Mesendoderm (in vitro differentiated cells): ENCODE data around the gene TOB1.

ENCODE experiments used
- DNase-seq: peaks from one replicate; pipeline ENCODE4 v3.0.0; 2013
- H2AK5ac ChIP-seq: 2 replicates; pipeline ENCODE4 v1.6.1; 2013; ENCODE audit warnings: low read length, inconsistent platforms
- H2BK120ac ChIP-seq: 2 replicates; pipeline ENCODE4 v1.6.1; 2013; ENCODE audit warnings: low read depth, mild to moderate bottlenecking, low read length, moderate library complexity, mixed read lengths
- H2BK15ac ChIP-seq: replicated peaks from 2 replicates; pipeline ENCODE4 v1.6.1; 2013; ENCODE audit warnings: low read depth, mild to moderate bottlenecking, moderate library complexity
- H2BK5ac ChIP-seq: 2 replicates; pipeline ENCODE4 v1.6.1; 2013; ENCODE audit warnings: low read length, inconsistent platforms
- H3K18ac ChIP-seq: 2 replicates; pipeline ENCODE4 v1.6.1; 2013; ENCODE audit warnings: mild to moderate bottlenecking, low read length, mixed read lengths
- H3K23ac ChIP-seq: one replicate; pipeline ENCODE4 v1.6.1; 2013; ENCODE audit warnings: low read length
- H3K27ac ChIP-seq: 2 replicates; pipeline ENCODE4 v1.5.1; 2013; ENCODE audit warnings: low read depth, mild to moderate bottlenecking, inconsistent platforms, low read length, moderate library complexity
- H3K27me3 ChIP-seq: 2 replicates; pipeline ENCODE4 v1.6.1; 2013; ENCODE audit warnings: low read length, control low read depth, mild to moderate bottlenecking, inconsistent platforms; ENCODE audit not compliant: insufficient read depth, poor library complexity
- H3K36me3 ChIP-seq: 2 replicates; pipeline ENCODE4 v1.6.1; 2013; ENCODE audit warnings: low read length, inconsistent platforms; ENCODE audit not compliant: control insufficient read depth, insufficient read depth
- H3K4ac ChIP-seq: one replicate; pipeline ENCODE4 v1.6.1; 2013; ENCODE audit warnings: low read depth, mild to moderate bottlenecking, low read length, moderate library complexity
- H3K4me1 ChIP-seq: 2 replicates; pipeline ENCODE4 v1.6.1; 2013; ENCODE audit warnings: low read depth, low read length, inconsistent platforms; ENCODE audit not compliant: control insufficient read depth
- H3K4me2 ChIP-seq: 2 replicates; pipeline ENCODE4 v1.6.1; 2013; ENCODE audit warnings: low read length
- H3K4me3 ChIP-seq: 2 replicates; pipeline ENCODE4 v1.5.1; 2013; ENCODE audit warnings: mild to moderate bottlenecking, low read length
- H3K56ac ChIP-seq: one replicate; pipeline ENCODE4 v1.6.1; 2013; ENCODE audit warnings: low read length
- H3K79me1 ChIP-seq: 2 replicates; pipeline ENCODE4 v1.6.1; 2013; ENCODE audit warnings: low read length, inconsistent platforms
- H3K79me2 ChIP-seq: 2 replicates; pipeline ENCODE4 v1.6.1; 2013; ENCODE audit warnings: mild to moderate bottlenecking, low read length; ENCODE audit not compliant: control insufficient read depth, insufficient read depth
- H3K9ac ChIP-seq: 2 replicates; pipeline ENCODE4 v1.6.1; 2013; ENCODE audit warnings: low read length, inconsistent platforms
- H4K5ac ChIP-seq: one replicate; pipeline ENCODE4 v1.6.1; 2013; ENCODE audit warnings: low read length
- H4K8ac ChIP-seq: one replicate; pipeline ENCODE4 v1.6.1; 2013; ENCODE audit warnings: low read depth, mild to moderate bottlenecking, control low read depth, low read length, moderate library complexity
- WGBS: extraction: QIAGEN DNeasy Blood & Tissue Kit; methylation state at CpG from one replicate; pipeline ENCODE4 v1.1.7; 2013; ENCODE audit warnings: low lambda C conversion rate, missing lambda C conversion rate; ENCODE audit not compliant: insufficient coverage; ENCODE audit errors: extremely low coverage; 5-methylcytosine and 5-hydroxymethylcytosine counted together

The TOB1 gene

GRCh38 chr17:50853015-50853615 lies 13.0 kb downstream of the TOB1 start:
- Histone ChIP-seq H2BK120ac (no peak overlapping the region), H4K5ac (no peak overlapping the region), H3K27ac (no peak overlapping the region), H3K56ac (no peak overlapping the region), H4K8ac (no peak overlapping the region), H3K4me3 (no peak overlapping the region), H3K79me1 (no peaks in the 10 kb centered on the region), H3K9ac (no peak overlapping the region), H3K4ac (no peak overlapping the region), H3K27me3 (no peaks in the 10 kb centered on the region), H2BK5ac (no peak overlapping the region), H3K23ac (no peak overlapping the region), H3K4me2 (no peak overlapping the region), H3K36me3 (no peaks in the 10 kb centered on the region), H3K79me2 (no peaks in the 10 kb centered on the region), H3K4me1 (no peaks in the 10 kb centered on the region), H3K18ac (no peak overlapping the region), H2BK15ac (no peak overlapping the region), H2AK5ac (no peak overlapping the region)
- no CpG with 5 or more reads among the region's 6 CpGs for WGBS
- DNase-seq, result no peak

- no peak overlapping the region for H3K4me2 ChIP-seq
- WGBS, result no CpG with 5 or more reads among the region's 7 CpGs
- H4K5ac ChIP-seq, result no peak overlapping the region
- no peak overlapping the region for H3K4me3 ChIP-seq
- H3K18ac ChIP-seq, result no peak overlapping the region
- H3K27me3 ChIP-seq, result no peaks in the 10 kb centered on the region
- H3K9ac ChIP-seq, result no peak overlapping the region
- H3K79me2 ChIP-seq, result no peaks in the 10 kb centered on the region
- H3K56ac ChIP-seq, result no peak overlapping the region
- no peak overlapping the region for H3K4ac ChIP-seq
- no peak overlapping the region for H4K8ac ChIP-seq
- H3K23ac ChIP-seq, result no peak overlapping the region
- no peaks in the 10 kb centered on the region for H3K4me1 ChIP-seq
- no peak overlapping the region for H2BK5ac ChIP-seq
- no peak overlapping the region for H2BK15ac ChIP-seq
- H3K36me3 ChIP-seq, result no peaks in the 10 kb centered on the region
- DNase-seq, result no peak
- H2AK5ac ChIP-seq, result no peak overlapping the region
- H2BK120ac ChIP-seq, result no peak overlapping the region
- H3K27ac ChIP-seq, result no peak overlapping the region
- H3K79me1 ChIP-seq, result no peaks in the 10 kb centered on the region
Observed at GRCh38 chr17:50850640-50851039, 15.5 kb downstream of the TOB1 start.

GRCh38 chr17:50848711-50849110 lies 17.4 kb downstream of the TOB1 start:
- H3K79me2 ChIP-seq, result no peaks in the 10 kb centered on the region
- H3K27me3 ChIP-seq, result no peaks in the 10 kb centered on the region
- no peaks in the 10 kb centered on the region for H3K79me1 ChIP-seq
- no peak overlapping the region for H4K8ac ChIP-seq
- no peak overlapping the region for H2BK15ac ChIP-seq
- H2AK5ac ChIP-seq, result no peak overlapping the region
- no peaks in the 10 kb centered on the region for H3K4me1 ChIP-seq
- H3K27ac ChIP-seq, result no peak overlapping the region
- no peak for DNase-seq
- H3K18ac ChIP-seq, result no peak overlapping the region
- H3K56ac ChIP-seq, result no peak overlapping the region
- no peak overlapping the region for H3K9ac ChIP-seq
- no peak overlapping the region for H2BK120ac ChIP-seq
- no peak overlapping the region for H4K5ac ChIP-seq
- no peak overlapping the region for H3K23ac ChIP-seq
- no peak overlapping the region for H3K4ac ChIP-seq
- H3K4me2 ChIP-seq, result no peak overlapping the region
- no peaks in the 10 kb centered on the region for H3K36me3 ChIP-seq
- no peak overlapping the region for H3K4me3 ChIP-seq
- no CpG with 5 or more reads among the region's 2 CpGs for WGBS
- no peak overlapping the region for H2BK5ac ChIP-seq

GRCh38 chr17:50848039-50848438 lies 18.1 kb downstream of the TOB1 start:
- H3K79me2 ChIP-seq, result no peaks in the 10 kb centered on the region

GRCh38 chr17:50847566-50847965 lies 18.6 kb downstream of the TOB1 start:
- H3K79me1 ChIP-seq, result no peaks in the 10 kb centered on the region
- H3K27ac ChIP-seq, result no peak overlapping the region
- no peaks in the 10 kb centered on the region for H3K27me3 ChIP-seq
- no peak overlapping the region for H4K8ac ChIP-seq
- no peak overlapping the region for H2BK5ac ChIP-seq
- H3K18ac ChIP-seq, result no peak overlapping the region
- H3K4ac ChIP-seq, result no peak overlapping the region
- no peak overlapping the region for H3K56ac ChIP-seq
- H3K79me2 ChIP-seq, result no peaks in the 10 kb centered on the region
- WGBS, result no CpG with 5 or more reads among the region's 4 CpGs
- no peaks in the 10 kb centered on the region for H3K36me3 ChIP-seq
- H3K23ac ChIP-seq, result no peak overlapping the region
- H3K4me3 ChIP-seq, result no peak overlapping the region
- H2BK120ac ChIP-seq, result no peak overlapping the region
- H2BK15ac ChIP-seq, result no peak overlapping the region
- no peaks in the 10 kb centered on the region for H3K4me1 ChIP-seq
- no peak overlapping the region for H3K4me2 ChIP-seq
- H3K9ac ChIP-seq, result no peak overlapping the region
- H4K5ac ChIP-seq, result no peak overlapping the region
- DNase-seq, result no peak
- no peak overlapping the region for H2AK5ac ChIP-seq

More at GRCh38 chr17:50848039-50848438, 18.1 kb downstream of the TOB1 start:
- H4K5ac ChIP-seq, result no peak overlapping the region
- DNase-seq, result no peak
- H3K4ac ChIP-seq, result no peak overlapping the region
- H3K23ac ChIP-seq, result no peak overlapping the region
- no peaks in the 10 kb centered on the region for H3K27me3 ChIP-seq
- no peak overlapping the region for H3K18ac ChIP-seq
- no peak overlapping the region for H3K27ac ChIP-seq
- H2BK15ac ChIP-seq, result no peak overlapping the region
- H3K56ac ChIP-seq, result no peak overlapping the region
- no peak overlapping the region for H3K4me2 ChIP-seq
- no peak overlapping the region for H2BK120ac ChIP-seq
- no peaks in the 10 kb centered on the region for H3K79me1 ChIP-seq
- no peak overlapping the region for H3K4me3 ChIP-seq
- WGBS, result no CpG with 5 or more reads among the region's 3 CpGs
- H3K4me1 ChIP-seq, result no peaks in the 10 kb centered on the region
- no peak overlapping the region for H2AK5ac ChIP-seq
- no peak overlapping the region for H3K9ac ChIP-seq
- H2BK5ac ChIP-seq, result no peak overlapping the region
- no peak overlapping the region for H4K8ac ChIP-seq
- H3K36me3 ChIP-seq, result no peaks in the 10 kb centered on the region
